Occipital lobe (tissue), 2 donors: Measurements from ENCODE around the gene GADL1. TPM values are rescaled to one million over a fixed set of nuclear protein-coding genes. Genes with fewer than 3 reads are reported as not detected.

Source experiments
- DNase-seq: peaks from one replicate; lab custom pipeline; 2025; lab: John Stamatoyannopoulos, UW
- total RNA-seq: library from RNA; depleted of rRNA; stranded (reverse); fragments of >200 nt; gene quantifications from one replicate; pipeline ENCODE4 v1.2.3, GENCODE V29; 2014

GADL1 gene
- total RNA-seq = 0.47 TPM

- DNase-seq = no peak
Measured at GRCh38 chr3:30894521-30895251, at the start of gene GADL1. Gene GADL1, minus strand, starts transcription at chr3:30894661. Its CDS starts 47 bp downstream, at chr3:30894614.

GRCh38 chr3:30944124-30944523 is 49.7 kb upstream of the GADL1 start:
- DNase-seq = no peak

- DNase-seq = no peak
Measured at GRCh38 chr3:30943206-30943605, 48.7 kb upstream of the GADL1 start.

- DNase-seq = no peak
Measured at GRCh38 chr3:30941342-30941741, 46.9 kb upstream of the GADL1 start.

GRCh38 chr3:30940740-30941139 is 46.3 kb upstream of the GADL1 start:
- no peak for DNase-seq

- no peak for DNase-seq
Measured at GRCh38 chr3:30934208-30934550, 39.7 kb upstream of the GADL1 start.

- no peak for DNase-seq
Measured at GRCh38 chr3:30933478-30934207, 39.2 kb upstream of the GADL1 start.

GRCh38 chr3:30932513-30933098 is 38.1 kb upstream of the GADL1 start:
- no peak for DNase-seq

GRCh38 chr3:30924763-30925162 is 30.3 kb upstream of the GADL1 start:
- DNase-seq = no peak

- DNase-seq = no peak
Measured at GRCh38 chr3:30919564-30919963, 25.1 kb upstream of the GADL1 start.

- no peak for DNase-seq
Measured at GRCh38 chr3:30918761-30919160, 24.3 kb upstream of the GADL1 start.

- no peak for DNase-seq
Measured at GRCh38 chr3:30915782-30916181, 21.3 kb upstream of the GADL1 start.

- DNase-seq = no peak
Measured at GRCh38 chr3:30914696-30915095, 20.2 kb upstream of the GADL1 start.

- DNase-seq = no peak
Measured at GRCh38 chr3:30913176-30913575, 18.7 kb upstream of the GADL1 start.

GRCh38 chr3:30912301-30912700 is 17.8 kb upstream of the GADL1 start:
- no peak for DNase-seq

GRCh38 chr3:30908456-30909037 is 14.1 kb upstream of the GADL1 start:
- no peak for DNase-seq

GRCh38 chr3:30904996-30905395 is 10.5 kb upstream of the GADL1 start:
- no peak for DNase-seq

- DNase-seq = no peak
Measured at GRCh38 chr3:30895329-30895728, 868 bp upstream of the GADL1 start.

GRCh38 chr3:30893678-30894325 is 659 bp downstream of the GADL1 start:
- DNase-seq = no peak

- DNase-seq = no peak
Measured at GRCh38 chr3:30890907-30891306, 3.6 kb downstream of the GADL1 start.

GRCh38 chr3:30886888-30887287 is 7.6 kb downstream of the GADL1 start:
- DNase-seq = no peak

GRCh38 chr3:30878862-30879261 is 15.6 kb downstream of the GADL1 start:
- DNase-seq = no peak
